HG03103 (cell line): ENCODE measurements around the gene GTF2A1L.
"Not testable (repeated sequence)": the region's sequence is repeated elsewhere in the genome, so short reads cannot be mapped to it uniquely, and the experiment has no call there.

Experiments
- ATAC-seq: cut with Tn5 transposase; IDR thresholded peaks from one replicate; pipeline ENCODE4 v1.9.1; 2021; ENCODE audit warnings: low read depth; ENCODE audit not compliant: unreplicated experiment

GTF2A1L gene

DNA sequence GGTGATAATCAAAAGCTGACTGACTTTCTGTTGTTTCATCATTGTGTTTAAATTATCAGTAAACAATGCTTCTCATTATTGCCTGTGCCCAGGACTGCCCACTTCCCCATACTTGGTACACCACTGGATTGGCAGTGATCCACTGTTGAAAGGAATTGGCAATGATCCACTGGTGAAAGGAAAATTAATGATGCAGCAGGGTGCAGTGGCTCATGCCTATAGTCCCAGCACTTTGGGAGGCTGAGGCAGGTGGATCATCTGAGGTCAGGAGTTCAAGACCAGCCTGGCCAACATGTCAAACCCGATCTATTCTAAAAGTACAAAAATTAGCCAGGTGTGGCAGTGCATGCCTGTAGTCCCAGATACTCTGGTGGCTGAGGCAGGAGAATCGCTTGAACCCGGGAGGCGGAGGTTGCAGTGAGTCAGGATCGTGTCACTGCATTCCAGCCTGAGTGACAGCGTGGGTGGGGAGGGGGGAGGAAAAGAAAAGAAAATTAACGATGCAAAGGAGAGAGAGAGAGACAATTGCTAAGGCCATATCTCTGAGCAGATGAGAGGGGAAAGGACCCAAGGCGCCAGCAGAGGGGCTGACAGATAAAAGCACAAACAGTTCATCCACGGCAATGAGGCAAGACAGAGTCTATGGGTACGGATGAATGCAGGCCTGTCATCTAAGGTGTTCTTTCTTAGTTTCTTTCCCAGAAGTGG is 10.2 kb upstream of the GTF2A1L start:
- ATAC-seq: no peak

DNA sequence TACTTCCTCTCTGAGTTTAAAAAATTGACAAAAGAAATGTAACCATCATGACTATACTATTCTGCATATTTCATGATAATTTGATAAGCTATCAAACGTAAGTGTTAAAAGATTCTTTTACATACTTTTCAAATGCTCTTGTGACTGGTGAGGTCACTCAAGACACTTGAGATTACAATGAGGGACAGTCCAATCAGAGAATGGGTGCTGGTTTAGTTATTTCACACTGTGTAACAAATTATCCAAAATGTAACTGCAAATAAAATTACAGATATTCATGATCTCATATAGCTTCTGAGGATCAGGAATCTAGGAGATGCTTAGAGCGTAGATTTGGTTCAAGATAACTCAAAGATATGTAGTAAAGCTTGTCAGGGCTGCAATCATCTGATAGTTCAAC is 4.4 kb upstream of the GTF2A1L start:
- no peak for ATAC-seq

DNA sequence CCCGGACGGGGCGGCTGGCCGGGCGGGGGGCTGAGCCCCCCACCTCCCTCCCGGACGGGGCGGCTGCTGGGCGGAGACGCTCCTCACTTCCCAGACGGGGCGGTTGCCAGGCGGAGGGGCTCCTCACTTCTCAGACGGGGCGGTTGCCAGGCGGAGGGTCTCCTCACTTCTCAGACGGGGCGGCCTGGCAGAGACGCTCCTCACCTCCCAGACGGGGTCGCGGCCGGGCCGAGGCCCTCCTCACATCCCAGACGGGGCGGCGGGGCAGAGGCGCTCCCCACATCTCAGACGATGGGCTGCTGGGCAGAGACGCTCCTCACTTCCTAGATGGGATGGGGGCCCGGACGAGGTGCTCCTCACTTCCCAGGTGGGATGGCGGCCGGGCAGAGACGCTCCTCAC is 3.1 kb upstream of the GTF2A1L start:
- not testable (repeated sequence) for ATAC-seq

DNA sequence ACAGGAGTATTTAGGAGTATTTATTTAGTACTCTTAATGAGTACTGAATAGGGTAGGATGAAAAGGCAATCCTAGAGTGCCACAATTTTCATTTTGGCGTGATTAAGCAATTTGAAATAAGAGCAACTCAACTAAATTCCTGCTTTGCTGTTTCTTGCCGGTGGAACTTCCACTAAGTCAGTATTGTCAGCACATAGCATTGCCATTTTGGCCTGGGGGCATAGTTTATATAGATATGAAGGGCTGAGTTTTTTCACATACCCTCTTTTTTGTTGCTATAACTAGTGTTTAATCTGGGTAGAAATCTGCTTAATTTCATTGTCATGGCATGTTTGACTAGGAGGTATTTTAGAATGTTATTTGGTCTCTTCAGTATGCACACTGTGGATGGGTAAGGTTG is 1.9 kb downstream of the GTF2A1L start:
- ATAC-seq: no peak

DNA sequence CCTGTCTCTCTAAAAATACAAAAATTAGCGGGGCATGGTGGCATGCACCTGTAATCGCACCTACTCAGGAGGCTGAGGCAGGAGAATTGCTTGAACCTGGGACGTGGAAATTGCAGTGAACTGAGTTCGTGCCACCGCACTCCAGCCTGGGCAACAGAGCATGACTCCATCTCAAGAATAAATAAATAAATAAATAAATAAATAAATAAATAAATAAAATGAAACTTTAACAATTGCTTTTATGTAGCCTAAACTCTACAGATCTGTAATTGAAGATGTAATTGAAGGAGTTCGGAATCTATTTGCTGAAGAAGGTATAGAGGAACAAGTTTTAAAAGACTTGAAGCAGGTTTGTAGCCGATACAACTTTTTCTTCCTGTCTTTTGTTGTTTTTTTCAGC is 2.9 kb downstream of the GTF2A1L start:
- no peak for ATAC-seq

DNA sequence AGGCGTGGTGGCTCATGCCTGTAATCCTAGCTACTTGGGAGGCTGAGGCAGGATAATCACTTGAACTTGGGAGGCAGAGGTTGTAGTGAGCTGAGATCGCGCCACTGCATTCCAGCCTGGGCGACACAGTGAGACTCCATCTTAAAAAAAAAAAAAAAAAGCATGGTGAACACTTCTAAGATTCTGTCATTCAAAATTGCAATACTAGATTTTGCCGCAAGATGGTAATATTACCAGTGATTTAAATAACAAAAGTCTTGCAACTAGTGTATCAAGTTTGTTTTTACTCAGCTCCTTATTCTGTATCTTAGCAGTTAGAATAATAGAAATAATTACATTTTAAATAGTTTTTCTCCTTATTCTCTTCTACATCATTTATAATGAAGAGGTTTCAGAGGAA is 5.0 kb downstream of the GTF2A1L start:
- not testable (repeated sequence) for ATAC-seq

DNA sequence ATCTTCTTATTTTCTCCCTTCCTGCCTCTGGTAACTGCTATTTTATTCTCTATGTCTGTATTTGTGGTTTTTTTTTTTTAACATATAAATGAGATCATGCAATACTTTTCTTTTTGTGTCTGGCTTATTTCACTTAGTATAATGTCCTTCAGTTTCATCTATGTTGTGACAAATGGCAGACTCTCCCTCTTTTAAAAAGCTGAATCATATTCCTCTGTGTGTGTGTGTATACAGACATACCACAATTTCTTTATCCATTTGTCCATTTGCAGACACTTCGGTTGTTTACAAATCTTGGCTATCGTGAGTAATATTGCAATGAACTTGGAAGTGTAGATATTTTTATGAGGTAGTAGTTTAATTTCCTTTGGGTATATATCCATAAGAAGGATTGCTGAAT is 7.0 kb downstream of the GTF2A1L start:
- no peak for ATAC-seq

DNA sequence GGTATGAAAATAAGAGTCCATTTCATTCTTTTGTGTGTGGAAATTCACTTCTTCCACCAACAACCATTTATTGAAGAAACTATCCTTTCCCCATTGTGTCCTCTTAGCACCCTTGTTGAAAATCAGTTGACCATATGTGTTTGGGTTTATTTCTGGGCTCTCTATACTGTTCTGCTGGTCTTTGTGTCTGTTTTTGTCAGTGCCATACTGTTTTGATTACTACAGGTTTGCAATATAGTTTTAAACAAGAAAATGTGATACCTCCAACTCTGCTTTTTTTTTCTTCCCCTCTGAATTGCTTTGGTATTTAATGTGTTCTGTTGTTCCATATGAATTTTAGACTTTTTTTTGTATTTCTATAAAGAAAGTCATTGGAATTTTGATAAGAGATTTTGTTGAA is 8.4 kb downstream of the GTF2A1L start:
- no peak for ATAC-seq

DNA sequence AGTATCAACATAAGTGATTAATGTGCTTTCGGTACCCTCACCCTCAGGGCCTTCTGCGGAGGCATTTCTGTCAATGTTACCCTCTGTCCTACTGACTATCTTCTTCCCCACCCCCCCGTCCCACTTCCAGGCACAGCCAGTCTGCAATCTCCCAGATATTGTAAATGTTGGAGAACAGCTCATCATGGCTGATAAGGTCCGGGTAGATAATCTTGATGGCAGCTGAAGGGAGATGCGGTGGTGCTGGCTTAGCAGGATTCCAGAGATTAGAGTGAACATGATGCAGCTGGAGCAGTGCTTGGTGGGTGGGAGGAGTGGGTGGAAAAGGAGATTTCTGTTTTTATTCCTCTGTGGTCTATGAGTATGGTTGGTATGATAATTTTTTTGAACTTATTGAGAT is 15.5 kb downstream of the GTF2A1L start:
- no peak for ATAC-seq

DNA sequence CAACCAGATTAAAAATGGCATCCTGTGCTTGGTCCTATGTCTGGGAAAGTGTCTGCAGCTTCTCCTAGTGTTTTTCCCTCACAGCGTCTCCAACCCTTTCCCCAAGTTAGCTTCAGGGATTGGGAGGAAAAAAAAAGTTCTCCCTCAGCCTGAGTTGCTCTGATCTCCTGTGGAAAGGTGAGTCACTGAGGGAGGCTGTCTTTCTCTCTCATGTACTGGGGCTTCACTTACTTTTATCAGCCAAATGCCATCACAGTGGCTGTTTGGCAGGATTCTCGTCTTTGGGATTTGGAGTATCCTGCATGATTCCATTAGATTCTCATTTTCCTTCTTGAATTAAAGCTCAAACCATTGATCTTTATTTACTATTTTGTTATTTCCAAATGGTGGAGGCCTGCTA is 18.1 kb downstream of the GTF2A1L start:
- ATAC-seq: no peak

DNA sequence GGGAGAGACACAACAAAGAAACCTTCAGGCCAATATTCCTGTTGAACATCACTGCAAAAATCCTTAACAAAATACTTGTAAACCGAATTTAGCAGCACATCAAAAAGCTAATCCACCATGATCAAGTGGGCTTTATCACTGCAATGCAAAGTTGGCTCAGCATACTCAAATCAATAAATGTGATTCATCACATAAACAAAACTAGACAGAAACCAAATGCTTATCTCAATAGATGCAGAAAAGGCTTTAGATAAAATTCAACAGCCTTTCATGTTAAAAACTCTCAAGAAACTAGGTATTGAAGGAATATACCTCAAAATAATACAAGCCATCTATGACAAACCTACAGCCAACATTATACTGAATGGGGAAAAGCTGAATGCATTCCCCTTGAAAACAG is 20.6 kb downstream of the GTF2A1L start:
- no peak for ATAC-seq

DNA sequence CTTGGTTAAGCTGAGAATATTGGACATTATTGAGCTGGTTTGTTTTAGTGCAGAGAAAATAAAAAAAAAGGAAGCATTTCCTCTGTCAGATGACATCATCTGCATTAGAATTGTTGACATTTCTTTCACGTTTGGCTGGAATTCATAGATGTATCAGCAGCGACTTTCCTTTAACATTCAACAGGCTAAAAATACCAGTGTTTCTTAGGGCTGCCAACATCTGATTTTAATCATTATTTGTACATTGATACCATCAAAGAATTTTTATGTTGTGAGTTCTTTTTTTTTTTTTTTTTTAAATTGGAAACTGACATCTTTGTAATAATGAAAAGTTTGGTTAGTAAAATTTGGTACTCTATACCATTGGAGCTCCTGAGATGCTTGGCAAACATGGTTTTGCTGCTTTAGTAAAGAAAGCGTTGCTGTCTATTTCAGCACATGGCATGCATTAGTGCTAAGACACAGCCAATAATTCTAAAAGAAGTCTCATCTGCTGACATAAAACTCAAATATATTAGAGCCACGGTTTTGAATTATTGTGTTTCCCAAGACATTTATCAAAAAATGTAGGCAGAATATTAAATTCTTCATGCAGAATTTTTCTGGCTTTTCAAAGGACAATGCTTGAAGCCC is 33.6 kb downstream of the GTF2A1L start:
- ATAC-seq: no peak

DNA sequence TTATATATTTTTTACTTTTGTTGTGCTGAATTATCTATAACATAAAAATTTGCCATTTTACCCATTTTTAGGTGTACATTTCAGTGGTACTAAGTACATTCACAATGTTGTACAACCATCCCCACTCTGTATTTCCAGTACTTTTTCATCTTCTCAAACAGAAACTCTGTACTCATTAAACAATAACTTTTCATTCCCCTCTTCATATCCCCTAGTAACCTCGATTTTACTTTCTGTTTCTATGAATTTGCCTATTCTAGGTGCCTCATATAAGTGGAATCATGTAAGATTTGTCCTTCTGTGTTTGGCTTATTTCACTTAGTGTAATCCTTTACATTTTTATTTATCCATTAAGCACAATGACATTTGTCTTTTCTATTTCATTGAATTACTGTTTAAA is 51.3 kb downstream of the GTF2A1L start:
- ATAC-seq: no peak

DNA sequence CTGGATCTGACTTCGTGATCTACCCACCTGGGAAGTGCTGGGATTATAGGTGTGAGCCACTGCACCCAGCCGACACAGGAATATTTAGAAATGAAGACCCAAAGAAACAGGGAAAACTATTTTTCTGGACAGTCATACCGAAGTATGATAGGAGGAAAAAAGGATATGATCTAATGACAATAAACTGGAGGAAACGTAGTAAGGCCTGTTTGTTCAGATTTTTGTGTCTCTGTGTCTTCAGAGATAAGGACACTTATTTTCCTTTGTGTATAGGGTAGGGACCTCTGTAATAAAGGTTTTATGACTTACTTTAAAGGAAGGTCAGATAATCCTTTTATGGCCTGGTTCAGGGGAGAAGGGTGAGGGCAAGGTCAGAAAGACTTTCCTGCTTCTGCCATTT is 55.9 kb downstream of the GTF2A1L start:
- no peak for ATAC-seq

DNA sequence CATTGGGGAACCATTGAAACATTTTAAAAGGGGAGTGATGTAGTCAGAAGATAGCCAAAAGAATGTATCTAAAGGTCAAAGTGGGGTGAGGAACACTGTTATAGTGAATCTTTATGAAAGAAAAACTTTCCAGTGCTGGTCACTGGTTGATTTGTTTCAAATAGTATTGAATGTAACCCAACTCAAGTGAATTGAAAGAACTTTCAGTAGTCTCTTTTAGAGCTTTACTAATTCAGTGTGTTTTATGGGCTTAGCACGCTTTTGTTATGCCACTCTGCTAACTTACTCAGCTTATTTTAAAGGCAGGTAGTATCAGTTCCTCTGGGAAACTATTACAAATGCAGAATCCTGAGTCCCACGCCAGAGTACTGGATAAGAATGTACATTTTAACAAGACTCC is 57.3 kb downstream of the GTF2A1L start:
- ATAC-seq: no peak

DNA sequence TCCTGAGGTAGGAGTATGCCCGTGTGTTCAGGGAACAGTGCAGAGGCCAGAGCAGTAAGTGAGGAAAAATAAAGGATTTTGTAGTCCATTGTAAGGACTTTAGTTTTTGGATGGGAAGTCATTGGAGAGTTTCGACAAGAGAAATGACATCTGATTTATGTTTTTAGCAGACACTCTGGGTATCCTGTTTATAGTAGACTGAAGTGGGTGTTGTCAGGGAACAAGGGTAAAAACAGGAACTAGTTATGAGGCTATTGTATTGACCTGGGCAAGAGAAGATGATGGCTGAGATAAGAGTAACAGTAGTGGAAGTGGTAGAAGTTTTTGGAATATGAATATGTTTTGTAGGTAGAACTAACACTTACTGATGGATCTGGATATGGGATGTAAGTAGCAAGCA is 59.8 kb downstream of the GTF2A1L start:
- no peak for ATAC-seq

DNA sequence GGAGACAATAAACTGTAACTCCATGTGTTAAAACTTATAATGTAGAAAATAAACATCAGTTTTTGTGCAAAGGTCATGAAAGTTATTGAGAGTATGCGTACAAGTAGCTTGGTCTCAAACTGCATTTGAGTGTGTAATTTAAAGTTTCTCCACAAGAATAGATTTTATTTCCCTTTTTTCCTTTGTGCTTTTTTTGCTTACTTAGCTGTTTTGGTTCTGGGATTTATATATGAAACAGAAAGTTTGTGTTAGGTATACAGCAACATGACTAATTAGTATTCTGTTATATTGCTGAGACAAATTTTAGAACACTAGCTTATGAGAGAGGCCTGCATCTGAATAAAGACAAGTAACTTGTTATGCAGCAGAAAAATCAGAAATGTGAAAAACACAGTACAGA is 67.5 kb downstream of the GTF2A1L start:
- ATAC-seq: no peak

DNA sequence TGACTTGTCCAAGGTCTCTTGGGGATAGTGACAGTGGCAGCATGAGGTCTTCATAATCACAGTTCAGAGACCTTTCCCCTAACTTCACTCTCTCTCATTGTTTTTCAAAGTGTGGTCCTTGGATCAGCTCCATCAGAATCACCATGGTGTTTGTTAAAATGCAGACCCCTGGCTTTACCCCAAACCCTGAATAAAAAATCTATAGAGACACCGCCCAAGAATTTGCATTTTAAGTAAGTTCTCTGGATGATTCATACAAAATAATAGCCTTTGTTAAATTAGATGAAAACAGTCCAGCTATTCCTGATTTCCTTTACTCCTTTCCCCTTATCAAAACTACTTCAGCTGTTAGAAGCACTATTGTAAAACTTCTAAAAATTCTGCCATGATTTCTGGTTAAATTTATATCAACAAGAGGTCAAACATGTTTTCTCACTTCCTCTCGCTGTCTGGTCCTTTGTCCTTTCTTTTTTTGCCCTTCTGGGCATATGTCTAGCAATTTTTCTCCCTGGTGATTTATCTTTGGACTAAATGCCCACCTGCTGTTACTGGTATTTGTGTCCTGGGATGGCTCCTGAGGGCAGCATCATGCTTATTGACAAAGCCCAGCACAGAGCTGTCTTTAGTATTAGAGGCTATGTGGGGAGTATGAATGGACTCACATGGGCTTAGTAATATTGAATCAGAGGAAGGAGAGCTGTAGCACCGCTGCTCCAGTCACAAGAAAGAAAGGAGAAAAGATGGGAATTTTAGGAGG is 74.5 kb downstream of the GTF2A1L start:
- ATAC-seq: no peak

DNA sequence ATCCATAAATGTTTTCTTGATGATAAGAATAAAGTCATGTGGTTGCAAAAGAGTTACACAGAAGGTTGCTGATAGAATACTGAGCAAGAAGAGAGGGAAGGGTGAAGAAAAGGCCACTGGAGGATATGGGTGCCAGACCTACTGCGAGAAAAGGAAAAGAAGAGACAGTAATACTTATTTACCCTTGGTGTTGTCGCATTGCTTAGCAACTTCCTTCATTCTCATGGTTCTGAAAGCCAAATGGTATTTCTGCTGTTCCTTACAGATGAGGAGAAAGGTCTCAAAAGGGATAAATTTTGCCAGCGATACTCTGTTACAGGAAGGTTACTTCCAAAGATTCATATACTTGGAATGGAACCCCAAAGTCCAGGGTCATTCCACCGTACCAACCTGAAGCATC is 75.4 kb downstream of the GTF2A1L start:
- no peak for ATAC-seq

DNA sequence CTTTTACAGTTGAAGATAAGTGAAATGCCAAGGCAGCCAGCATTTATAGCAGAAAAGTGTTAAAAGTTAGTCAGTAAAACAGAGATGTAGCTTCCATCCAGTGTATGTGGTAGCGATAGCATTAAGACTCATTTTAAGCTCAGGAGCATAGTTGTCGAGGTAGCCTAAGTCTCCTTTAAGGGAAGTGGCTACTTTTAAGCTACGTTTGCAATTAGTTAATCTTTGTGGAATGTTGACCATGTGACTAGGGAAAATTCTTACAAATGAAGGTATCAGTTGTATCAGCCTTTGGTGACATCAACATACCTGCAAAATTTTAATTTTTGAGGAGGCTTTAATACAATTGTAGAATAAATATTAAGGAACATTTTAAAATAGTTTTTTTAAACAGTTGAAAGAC is 76.0 kb downstream of the GTF2A1L start:
- ATAC-seq: no peak

DNA sequence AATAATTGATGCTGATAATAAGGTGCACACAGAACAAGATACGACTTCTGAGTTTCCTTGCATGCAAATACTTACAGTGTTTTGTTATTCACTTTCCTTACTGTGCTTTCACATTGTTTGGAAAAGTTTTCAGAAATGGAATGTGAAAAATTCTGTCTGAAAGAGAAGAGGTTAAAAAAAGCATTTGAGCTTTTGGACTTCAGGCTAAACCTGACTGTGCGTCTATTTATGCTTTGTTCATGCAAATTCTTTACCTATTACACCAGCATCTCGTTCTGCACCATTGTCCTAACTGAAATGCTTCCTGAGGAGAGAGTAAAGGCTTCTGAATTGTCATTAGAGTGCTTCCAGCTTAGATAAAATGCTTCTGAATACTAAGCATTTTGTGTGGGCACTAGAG is 76.5 kb downstream of the GTF2A1L start:
- ATAC-seq: no peak

DNA sequence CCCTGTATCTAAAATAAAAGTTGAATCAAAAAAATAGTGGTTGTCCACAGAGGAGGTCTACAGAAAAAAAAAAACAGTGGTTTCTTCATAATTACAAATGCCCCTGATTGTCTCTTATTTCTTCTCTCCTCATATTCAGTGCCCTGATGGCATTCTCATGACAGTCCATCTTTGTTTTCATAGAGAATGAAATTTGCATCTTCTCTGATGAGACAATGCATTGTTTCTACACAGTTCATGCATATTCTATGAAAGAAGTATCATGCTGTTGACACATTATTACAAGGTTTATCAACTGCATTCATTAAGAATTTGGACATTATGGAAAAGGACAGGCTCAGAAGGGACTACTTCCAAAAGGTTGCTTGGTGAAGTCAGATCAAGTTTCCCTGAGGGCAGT is 78.3 kb downstream of the GTF2A1L start:
- ATAC-seq: no peak
